Measurements from ENCODE around the gene E2F6. TPM values are rescaled to one million over a fixed set of nuclear protein-coding genes. Genes with fewer than 3 reads are reported as not detected.
"Not testable (repeated sequence)": the region's sequence is repeated elsewhere in the genome, so short reads cannot be mapped to it uniquely, and the experiment has no call there.

The E2F6 gene
- total RNA-seq, 1 donor from 2014 or later: 23.1 TPM

GRCh38 chr2:11405599-11406266 lies 60.2 kb downstream of the E2F6 start:
- no peak overlapping the region for H3K4me3 Mint-ChIP-seq
- TF ChIP-seq, protein P1, sequence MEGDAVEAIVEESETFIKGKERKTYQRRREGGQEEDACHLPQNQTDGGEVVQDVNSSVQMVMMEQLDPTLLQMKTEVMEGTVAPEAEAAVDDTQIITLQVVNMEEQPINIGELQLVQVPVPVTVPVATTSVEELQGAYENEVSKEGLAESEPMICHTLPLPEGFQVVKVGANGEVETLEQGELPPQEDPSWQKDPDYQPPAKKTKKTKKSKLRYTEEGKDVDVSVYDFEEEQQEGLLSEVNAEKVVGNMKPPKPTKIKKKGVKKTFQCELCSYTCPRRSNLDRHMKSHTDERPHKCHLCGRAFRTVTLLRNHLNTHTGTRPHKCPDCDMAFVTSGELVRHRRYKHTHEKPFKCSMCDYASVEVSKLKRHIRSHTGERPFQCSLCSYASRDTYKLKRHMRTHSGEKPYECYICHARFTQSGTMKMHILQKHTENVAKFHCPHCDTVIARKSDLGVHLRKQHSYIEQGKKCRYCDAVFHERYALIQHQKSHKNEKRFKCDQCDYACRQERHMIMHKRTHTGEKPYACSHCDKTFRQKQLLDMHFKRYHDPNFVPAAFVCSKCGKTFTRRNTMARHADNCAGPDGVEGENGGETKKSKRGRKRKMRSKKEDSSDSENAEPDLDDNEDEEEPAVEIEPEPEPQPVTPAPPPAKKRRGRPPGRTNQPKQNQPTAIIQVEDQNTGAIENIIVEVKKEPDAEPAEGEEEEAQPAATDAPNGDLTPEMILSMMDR (IDR thresholded peaks at IDR 0.05; ENCODE audit: unreplicated experiment): no peak
- H3K4me1 Mint-ChIP-seq: peaks cover 19% of the 10 kb centered on the region
- DNase-seq (ENCODE audit: low spot score in 2 of 2, unreplicated experiment in 2 of 2): no peak
- H3K27ac Mint-ChIP-seq: peak overlapping the region; percentile 79
- no peaks in the 10 kb centered on the region for H3K36me3 Mint-ChIP-seq
- no peaks in the 10 kb centered on the region for H3K9me3 Mint-ChIP-seq
- no peaks in the 10 kb centered on the region for H3K27me3 Mint-ChIP-seq (ENCODE audit: low read depth)

DNA sequence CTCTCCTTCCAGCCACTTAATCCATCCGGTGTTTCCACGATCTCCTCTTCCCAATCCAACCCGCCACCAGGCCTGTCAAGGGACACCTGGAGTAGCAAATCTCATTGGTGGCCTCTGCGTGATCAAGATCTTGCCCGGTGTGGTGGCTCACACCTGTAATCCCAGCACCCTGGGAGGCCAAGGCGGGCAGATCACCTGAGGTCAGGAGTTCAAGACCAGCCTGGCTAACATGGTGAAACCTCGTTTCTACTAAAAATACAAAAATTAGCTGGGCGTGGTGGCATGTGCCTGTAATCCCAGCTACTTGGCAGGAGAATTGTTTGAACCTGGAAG lies 60.9 kb downstream of the E2F6 start:
- H3K4me3 Mint-ChIP-seq; H3K27me3 Mint-ChIP-seq (ENCODE audit: low read depth); H3K9me3 Mint-ChIP-seq; DNase-seq (ENCODE audit: low spot score in 2 of 2, unreplicated experiment in 2 of 2); H3K36me3 Mint-ChIP-seq; H3K27ac Mint-ChIP-seq: not testable (repeated sequence)
- H3K4me1 Mint-ChIP-seq: peaks cover 15% of the 10 kb centered on the region

DNA sequence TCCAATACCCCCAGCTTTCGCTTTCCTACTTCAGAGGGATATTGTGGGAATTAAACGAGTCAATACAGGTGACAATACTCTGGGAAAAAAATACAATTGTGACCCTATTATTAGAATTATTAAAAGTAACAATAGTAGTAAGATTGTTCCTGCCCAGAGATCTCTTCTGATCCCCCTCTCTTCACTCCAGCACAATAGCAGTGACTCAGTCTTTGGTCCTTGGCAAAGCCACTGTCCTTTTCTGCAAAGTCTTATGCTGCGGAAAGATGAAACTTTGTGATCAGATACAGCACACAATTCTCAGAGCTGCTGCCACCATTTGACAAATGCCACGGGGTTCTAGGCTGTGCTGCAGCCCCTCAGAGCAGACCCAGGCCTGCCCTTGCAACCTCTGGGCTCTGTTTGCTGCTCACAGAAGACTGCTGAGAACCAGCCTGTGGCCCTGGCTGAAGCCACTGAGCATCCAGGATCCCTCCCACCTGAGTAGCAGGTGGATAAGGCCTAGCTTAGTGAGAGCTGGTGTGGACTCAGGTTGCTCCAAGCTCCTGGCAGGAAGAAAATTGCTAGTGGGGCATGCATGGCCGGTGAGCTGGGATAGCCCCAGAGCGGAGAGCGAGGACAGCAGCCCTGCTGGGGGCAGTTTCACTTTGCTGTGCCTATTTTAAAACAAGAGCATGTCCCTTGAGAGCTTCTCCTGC lies 61.4 kb downstream of the E2F6 start:
- no peak overlapping the region for H3K27ac Mint-ChIP-seq
- DNase-seq (ENCODE audit: low spot score in 2 of 2, unreplicated experiment in 2 of 2): no peak
- no peak overlapping the region for H3K4me3 Mint-ChIP-seq
- no peaks in the 10 kb centered on the region for H3K27me3 Mint-ChIP-seq (ENCODE audit: low read depth)
- no peaks in the 10 kb centered on the region for H3K9me3 Mint-ChIP-seq
- no peaks in the 10 kb centered on the region for H3K36me3 Mint-ChIP-seq
- TF ChIP-seq, protein P1 (IDR thresholded peaks at IDR 0.05; ENCODE audit: unreplicated experiment): no peak
- peaks cover 13% of the 10 kb centered on the region for H3K4me1 Mint-ChIP-seq

- no peak for DNase-seq (ENCODE audit: low spot score in 2 of 2, unreplicated experiment in 2 of 2)
- no peaks in the 10 kb centered on the region for H3K27me3 Mint-ChIP-seq (ENCODE audit: low read depth)
- no peaks in the 10 kb centered on the region for H3K36me3 Mint-ChIP-seq
- H3K9me3 Mint-ChIP-seq: no peaks in the 10 kb centered on the region
- TF ChIP-seq, protein P1 (IDR thresholded peaks at IDR 0.05; ENCODE audit: unreplicated experiment): no peak
- no peak overlapping the region for H3K4me3 Mint-ChIP-seq
- peaks cover 13% of the 10 kb centered on the region for H3K4me1 Mint-ChIP-seq
- no peak overlapping the region for H3K27ac Mint-ChIP-seq
Observed at GRCh38 chr2:11402436-11402835, 63.5 kb downstream of the E2F6 start.

DNA sequence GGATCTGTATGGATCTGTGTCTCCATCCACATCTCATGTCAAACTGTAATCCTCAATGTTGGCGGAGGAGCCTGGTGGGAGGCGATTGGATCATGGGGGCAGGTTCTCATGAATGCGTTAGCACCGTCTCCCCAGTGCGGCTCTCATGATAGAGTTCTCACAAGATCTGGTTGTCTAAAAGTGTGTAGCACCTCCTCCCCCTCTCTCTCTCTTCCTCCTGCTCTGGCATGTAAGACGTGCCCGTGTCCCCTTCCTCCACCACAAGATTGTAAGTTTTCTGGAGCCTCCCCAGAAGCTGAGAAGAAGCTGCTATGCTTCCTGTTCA lies 66.6 kb downstream of the E2F6 start:
- Mint-ChIP-seq H3K4me3 (no peak overlapping the region), H3K9me3 (no peaks in the 10 kb centered on the region), H3K4me1 (no peaks in the 10 kb centered on the region), H3K36me3 (no peaks in the 10 kb centered on the region), H3K27ac (no peak overlapping the region), H3K27me3 (ENCODE audit: low read depth) (no peaks in the 10 kb centered on the region)
- TF ChIP-seq, protein P1 (IDR thresholded peaks at IDR 0.05; ENCODE audit: unreplicated experiment): no peak
- DNase-seq (ENCODE audit: low spot score in 2 of 2, unreplicated experiment in 2 of 2): no peak

GRCh38 chr2:11398750-11399437 lies 67.1 kb downstream of the E2F6 start:
- no peaks in the 10 kb centered on the region for H3K36me3 Mint-ChIP-seq
- TF ChIP-seq, protein P1 (IDR thresholded peaks at IDR 0.05; ENCODE audit: unreplicated experiment): no peak
- no peak overlapping the region for H3K4me3 Mint-ChIP-seq
- no peak for DNase-seq (ENCODE audit: low spot score in 2 of 2, unreplicated experiment in 2 of 2)
- H3K4me1 Mint-ChIP-seq: peaks cover 1% of the 10 kb centered on the region
- no peaks in the 10 kb centered on the region for H3K9me3 Mint-ChIP-seq
- no peak overlapping the region for H3K27ac Mint-ChIP-seq
- no peaks in the 10 kb centered on the region for H3K27me3 Mint-ChIP-seq (ENCODE audit: low read depth)
